Kidney capillary endothelial cell (primary cell): ENCODE results near the gene HIGD1C.
"Not testable (repeated sequence)": the region's sequence is repeated elsewhere in the genome, so short reads cannot be mapped to it uniquely, and the experiment has no call there.

Experiments used
- DNase-seq: peaks from one replicate; pipeline ENCODE4 v3.0.0-alpha.2; 2018; ENCODE audit warnings: low spot score

Gene HIGD1C

GRCh38 chr12:50952510-50952909, at the start of gene HIGD1C:
TSS of gene HIGD1C (plus strand) at chr12:50952544. CDS start at chr12:50953999, 1,455 bp downstream.
- DNase-seq = no peak

GRCh38 chr12:50908479-50908878, 43.9 kb upstream of the HIGD1C start:
- DNase-seq = not testable (repeated sequence)

GRCh38 chr12:50912361-50912760, 40.0 kb upstream of the HIGD1C start:
- DNase-seq = not testable (repeated sequence)

GRCh38 chr12:50913224-50913623, 39.1 kb upstream of the HIGD1C start:
- no peak for DNase-seq

- no peak for DNase-seq
Measured at GRCh38 chr12:50914872-50915484, 37.4 kb upstream of the HIGD1C start.

GRCh38 chr12:50916292-50916691, 36.1 kb upstream of the HIGD1C start:
- no peak for DNase-seq

GRCh38 chr12:50918584-50919316, 33.6 kb upstream of the HIGD1C start:
- DNase-seq = no peak

GRCh38 chr12:50922820-50923219, 29.5 kb upstream of the HIGD1C start:
- DNase-seq = no peak

- no peak for DNase-seq
Measured at GRCh38 chr12:50923361-50924130, 28.8 kb upstream of the HIGD1C start.

GRCh38 chr12:50924131-50924438, 28.3 kb upstream of the HIGD1C start:
- DNase-seq = no peak

GRCh38 chr12:50924439-50925341, 27.7 kb upstream of the HIGD1C start:
- peak; percentile 10 for DNase-seq

GRCh38 chr12:50925342-50925651, 27.0 kb upstream of the HIGD1C start:
- DNase-seq = no peak

GRCh38 chr12:50925920-50926319, 26.4 kb upstream of the HIGD1C start:
- no peak for DNase-seq

GRCh38 chr12:50926415-50926814, 25.9 kb upstream of the HIGD1C start:
- DNase-seq = no peak

GRCh38 chr12:50926932-50927331, 25.4 kb upstream of the HIGD1C start:
- DNase-seq = not testable (repeated sequence)

GRCh38 chr12:50927356-50927755, 25.0 kb upstream of the HIGD1C start:
- no peak for DNase-seq

GRCh38 chr12:50927766-50928224, 24.5 kb upstream of the HIGD1C start:
- DNase-seq = no peak

GRCh38 chr12:50928392-50928791, 24.0 kb upstream of the HIGD1C start:
- DNase-seq = no peak

- DNase-seq = no peak
Measured at GRCh38 chr12:50929831-50930230, 22.5 kb upstream of the HIGD1C start.

- not testable (repeated sequence) for DNase-seq
Measured at GRCh38 chr12:50930477-50930876, 21.9 kb upstream of the HIGD1C start.

GRCh38 chr12:50932787-50933280, 19.5 kb upstream of the HIGD1C start:
- no peak for DNase-seq
